ENCODE data around the gene ABHD17C.
"Not testable (repeated sequence)": the region's sequence is repeated elsewhere in the genome, so short reads cannot be mapped to it uniquely, and the experiment has no call there.

DNA sequence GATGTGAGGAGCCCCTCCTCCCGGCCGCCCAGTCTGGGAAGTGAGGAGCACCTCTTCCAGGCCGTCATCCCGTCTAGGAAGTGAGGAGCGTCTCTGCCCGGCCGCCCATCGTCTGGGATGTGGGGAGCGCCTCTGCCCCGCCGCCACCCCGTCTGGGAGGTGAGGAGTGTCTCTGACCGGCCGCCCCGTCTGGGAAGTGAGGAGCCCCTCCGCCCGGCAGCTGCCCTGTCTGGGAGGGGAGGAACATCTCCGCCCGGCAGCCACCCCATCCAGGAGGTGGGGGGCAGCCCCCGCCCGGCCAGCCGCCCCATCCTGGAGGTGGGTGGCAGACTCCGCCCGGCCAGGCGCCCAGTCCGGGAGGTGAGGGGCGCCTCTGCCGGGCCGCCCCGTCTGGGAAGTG is 47.7 kb upstream of the ABHD17C start:
- TF ChIP-seq POLR2A (IDR thresholded peaks at IDR 0.05), result not testable (repeated sequence)
- TF ChIP-seq, protein P1, sequence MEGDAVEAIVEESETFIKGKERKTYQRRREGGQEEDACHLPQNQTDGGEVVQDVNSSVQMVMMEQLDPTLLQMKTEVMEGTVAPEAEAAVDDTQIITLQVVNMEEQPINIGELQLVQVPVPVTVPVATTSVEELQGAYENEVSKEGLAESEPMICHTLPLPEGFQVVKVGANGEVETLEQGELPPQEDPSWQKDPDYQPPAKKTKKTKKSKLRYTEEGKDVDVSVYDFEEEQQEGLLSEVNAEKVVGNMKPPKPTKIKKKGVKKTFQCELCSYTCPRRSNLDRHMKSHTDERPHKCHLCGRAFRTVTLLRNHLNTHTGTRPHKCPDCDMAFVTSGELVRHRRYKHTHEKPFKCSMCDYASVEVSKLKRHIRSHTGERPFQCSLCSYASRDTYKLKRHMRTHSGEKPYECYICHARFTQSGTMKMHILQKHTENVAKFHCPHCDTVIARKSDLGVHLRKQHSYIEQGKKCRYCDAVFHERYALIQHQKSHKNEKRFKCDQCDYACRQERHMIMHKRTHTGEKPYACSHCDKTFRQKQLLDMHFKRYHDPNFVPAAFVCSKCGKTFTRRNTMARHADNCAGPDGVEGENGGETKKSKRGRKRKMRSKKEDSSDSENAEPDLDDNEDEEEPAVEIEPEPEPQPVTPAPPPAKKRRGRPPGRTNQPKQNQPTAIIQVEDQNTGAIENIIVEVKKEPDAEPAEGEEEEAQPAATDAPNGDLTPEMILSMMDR (IDR thresholded peaks at IDR 0.05), result not testable (repeated sequence)
